ENCODE results near the gene NOG.

- no peak for TF ChIP-seq POLR2A (IDR thresholded peaks at IDR 0.05; ENCODE audit: low read length)
- TF ChIP-seq GATA1 (IDR thresholded peaks at IDR 0.05; ENCODE audit: low read depth, low read length): no peak
These were observed 47.9 kb downstream of the NOG start for GRCh38 chr17:56641373-56641772.
